ENCODE measurements around the gene LRRC18. TPM values are rescaled to one million over a fixed set of nuclear protein-coding genes. Genes with fewer than 3 reads are reported as not detected.

LRRC18 gene
- total RNA-seq, 1 experiment from 2014 or later: not detected

- Mint-ChIP-seq H3K36me3 (ENCODE audit: insufficient read depth in 1 of 3, low read depth in 3 of 3) (no peaks in the 10 kb centered on the region; a peak in 1 of 7 replicates), H3K27ac (no peak overlapping the region), H3K4me3 (no peak overlapping the region), H3K4me1 (no peaks in the 10 kb centered on the region), H3K27me3 (ENCODE audit: low read depth) (peaks cover 3% of the 10 kb centered on the region), H3K9me3 (no peaks in the 10 kb centered on the region; a peak in 1 of 5 replicates)
- Histone ChIP-seq H3K18ac (ENCODE audit: insufficient read length, low read depth, low read length) (no peak overlapping the region), H3K9ac (ENCODE audit: extremely low read depth, insufficient read length, low read length) (no peak overlapping the region), H2AK5ac (ENCODE audit: insufficient read length, low read length) (no peak overlapping the region), H2BK20ac (ENCODE audit: low read depth, low read length, poor library complexity, severe bottlenecking) (no peak overlapping the region), H2BK12ac (ENCODE audit: insufficient read length, low read depth, low read length) (no peak overlapping the region), H3K23ac (ENCODE audit: insufficient read length, low read depth, low read length) (no peak overlapping the region), H3K27me3 (ENCODE audit: insufficient read depth, low read length) (no peaks in the 10 kb centered on the region), H4K5ac (ENCODE audit: insufficient read length, low read depth, low read length) (no peak overlapping the region), H3K4ac (ENCODE audit: low read depth, low read length) (no peak overlapping the region), H3K4me1 (ENCODE audit: insufficient read depth, low read length) (no peaks in the 10 kb centered on the region), H3K14ac (ENCODE audit: insufficient read depth, low read length) (no peak overlapping the region), H2BK5ac (ENCODE audit: insufficient read length, low read length) (no peak overlapping the region), H3K56ac (ENCODE audit: insufficient read length, low read depth, low read length) (no peak overlapping the region), H3K9me3 (ENCODE audit: control insufficient read depth, low read depth, low read length) (no peaks in the 10 kb centered on the region), H3K79me2 (ENCODE audit: insufficient read depth, low read length) (no peaks in the 10 kb centered on the region), H3K27ac (ENCODE audit: insufficient read length, low read depth, low read length) (no peak overlapping the region), H2AFZ (ENCODE audit: low read length) (no peak overlapping the region), H3K4me2 (ENCODE audit: insufficient read depth, insufficient read length, low read length) (no peak overlapping the region), H3K79me1 (ENCODE audit: insufficient read depth, low read depth, low read length, poor library complexity, severe bottlenecking) (no peaks in the 10 kb centered on the region), H3T11ph (ENCODE audit: low read length) (no peak overlapping the region), H4K8ac (replicated peaks; ENCODE audit: insufficient read length, low read depth, low read length) (no peak overlapping the region), H2BK15ac (ENCODE audit: low read depth, low read length) (no peak overlapping the region), H4K91ac (ENCODE audit: insufficient read length, low read depth, low read length) (no peak overlapping the region), H4K20me1 (ENCODE audit: control insufficient read depth, insufficient read depth, insufficient read length) (no peaks in the 10 kb centered on the region), H3K23me2 (ENCODE audit: insufficient read length, low read depth, low read length, poor library complexity, severe bottlenecking) (no peaks in the 10 kb centered on the region), H2BK120ac (ENCODE audit: low read depth, low read length, poor library complexity, severe bottlenecking) (no peak overlapping the region)
- DNase-seq: no peak
- no peak for TF ChIP-seq CTCF (conservative IDR thresholded peaks at IDR 0.05)
- no CpG with 5 or more reads among the region's 5 CpGs for WGBS (ENCODE audit: extremely low coverage, insufficient read length, low lambda C conversion rate)
Observed at GRCh38 chr10:48973065-48973464, 33.4 kb upstream of the LRRC18 start.

Measured in H9 (cell line).